Keratinocyte (primary cell): ENCODE measurements around the gene TACC2.

Experiments used
- EZH2 ChIP-seq: IDR thresholded peaks from one replicate; pipeline ENCODE4 v1.6.1; 2012; ENCODE audit warnings: inconsistent platforms, mild to moderate bottlenecking, low read length, moderate library complexity
- TF ChIP-seq, protein P1 (sequence below), 3 experiments: IDR thresholded peaks in 1 of 3; conservative IDR thresholded peaks in 1 of 3; optimal IDR thresholded peaks in 1 of 3; 2 replicates in 2 of 3; 3 replicates in 1 of 3; pipeline versions ENCODE3 to v1.5.1; 2011; ENCODE audit warnings: low read length in 3 of 3, mild to moderate bottlenecking in 3 of 3, moderate library complexity in 2 of 3, control low read depth in 1 of 3, inconsistent platforms in 1 of 3; ENCODE audit not compliant: insufficient read depth in 2 of 3; ENCODE audit errors: extremely low read depth in 1 of 3

DNA sequence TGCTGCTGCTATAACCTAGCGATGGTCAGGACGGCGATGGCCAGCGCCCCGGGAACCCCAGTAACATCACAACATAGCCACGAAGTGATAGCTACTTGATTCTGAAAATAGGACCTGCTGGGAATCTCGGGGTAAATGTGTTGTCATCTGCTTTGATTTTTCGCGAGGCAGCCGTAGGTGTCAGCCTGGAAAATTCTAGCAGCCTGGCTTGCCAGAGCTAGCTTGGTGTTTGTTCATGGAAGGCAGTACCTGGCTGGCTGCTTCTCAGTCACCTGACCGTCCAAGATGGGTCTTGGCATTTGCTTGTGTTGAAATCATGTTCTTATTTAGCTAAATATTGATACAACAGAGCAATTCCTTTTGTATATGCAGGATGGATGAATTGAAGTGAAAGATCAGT, 199.7 kb downstream of the TACC2 start:
- TF ChIP-seq, protein P1, sequence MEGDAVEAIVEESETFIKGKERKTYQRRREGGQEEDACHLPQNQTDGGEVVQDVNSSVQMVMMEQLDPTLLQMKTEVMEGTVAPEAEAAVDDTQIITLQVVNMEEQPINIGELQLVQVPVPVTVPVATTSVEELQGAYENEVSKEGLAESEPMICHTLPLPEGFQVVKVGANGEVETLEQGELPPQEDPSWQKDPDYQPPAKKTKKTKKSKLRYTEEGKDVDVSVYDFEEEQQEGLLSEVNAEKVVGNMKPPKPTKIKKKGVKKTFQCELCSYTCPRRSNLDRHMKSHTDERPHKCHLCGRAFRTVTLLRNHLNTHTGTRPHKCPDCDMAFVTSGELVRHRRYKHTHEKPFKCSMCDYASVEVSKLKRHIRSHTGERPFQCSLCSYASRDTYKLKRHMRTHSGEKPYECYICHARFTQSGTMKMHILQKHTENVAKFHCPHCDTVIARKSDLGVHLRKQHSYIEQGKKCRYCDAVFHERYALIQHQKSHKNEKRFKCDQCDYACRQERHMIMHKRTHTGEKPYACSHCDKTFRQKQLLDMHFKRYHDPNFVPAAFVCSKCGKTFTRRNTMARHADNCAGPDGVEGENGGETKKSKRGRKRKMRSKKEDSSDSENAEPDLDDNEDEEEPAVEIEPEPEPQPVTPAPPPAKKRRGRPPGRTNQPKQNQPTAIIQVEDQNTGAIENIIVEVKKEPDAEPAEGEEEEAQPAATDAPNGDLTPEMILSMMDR (optimal IDR thresholded peaks at IDR 0.05 in 1 of 3, IDR thresholded peaks at IDR 0.05 in 1 of 3, conservative IDR thresholded peaks at IDR 0.05 in 1 of 3; ENCODE audit: extremely low read depth in 1 of 3, insufficient read depth in 2 of 3, low read length in 3 of 3): no peak
- no peak for TF ChIP-seq EZH2
